Stimulated activated CD8-positive, alpha-beta memory T cell treated with anti-CD3 and anti-CD28 coated beads, Interleukin-2, amount 100 ng/mL, for 1 hour (primary cell): ENCODE measurements around the gene ETV4.

Source experiments
- DNase-seq, 2 donors: peaks; one replicate each; pipeline ENCODE4 v3.0.0-alpha.2; 2020; ENCODE audit warnings: low read depth in 2 of 2

ETV4 gene

DNA sequence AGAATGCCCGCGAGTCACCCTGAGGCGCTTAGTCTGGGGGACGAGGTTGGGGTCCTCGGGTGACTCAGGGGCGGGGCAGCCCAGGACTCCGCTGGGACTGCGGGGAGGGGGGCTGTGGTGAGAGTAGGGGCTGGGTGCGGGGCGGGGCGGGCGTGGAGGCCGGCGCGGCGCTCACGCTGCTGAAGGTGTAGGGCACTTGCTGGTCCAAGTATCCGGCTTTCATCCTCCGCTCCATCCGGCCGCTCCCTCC, 832 bp downstream of the ETV4 start:
- DNase-seq: no peak

DNA sequence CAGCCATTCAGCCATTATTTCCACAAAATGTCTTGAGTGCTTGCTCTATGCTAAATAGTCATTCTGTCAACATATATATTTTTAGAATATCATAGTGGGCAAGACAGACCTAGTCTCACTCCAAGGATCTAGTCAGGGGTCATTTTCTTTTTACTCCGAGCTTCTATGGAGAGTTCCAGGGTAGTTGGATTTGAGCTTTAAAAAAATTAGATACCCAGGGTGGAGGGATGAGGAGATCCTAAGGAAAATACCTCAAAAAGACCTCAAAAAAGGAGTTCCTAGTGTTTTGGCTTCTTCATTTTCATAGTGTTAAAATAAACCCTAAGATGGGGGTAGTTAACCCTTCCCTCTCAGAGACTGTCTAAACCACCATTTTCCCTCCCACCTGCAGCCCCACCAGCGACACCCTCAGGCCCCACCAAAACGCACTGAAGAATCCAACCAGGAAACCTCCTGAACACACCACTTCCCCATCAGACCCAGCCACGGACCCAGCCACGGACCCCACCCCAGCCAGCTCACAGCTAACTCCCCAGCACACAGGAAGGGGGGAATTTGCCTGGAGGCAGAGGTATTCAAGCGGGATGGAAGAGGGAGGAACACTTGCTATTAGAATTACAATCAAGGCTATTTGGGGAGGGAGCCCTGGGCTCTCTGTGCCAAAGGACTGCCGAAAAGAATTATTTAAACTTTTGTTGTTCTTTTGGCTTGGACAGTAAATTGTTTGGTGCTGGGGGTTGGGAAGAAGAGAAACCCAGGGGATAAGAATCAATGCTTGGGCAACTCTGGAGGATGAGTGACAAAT, 2.2 kb downstream of the ETV4 start:
- no peak for DNase-seq

DNA sequence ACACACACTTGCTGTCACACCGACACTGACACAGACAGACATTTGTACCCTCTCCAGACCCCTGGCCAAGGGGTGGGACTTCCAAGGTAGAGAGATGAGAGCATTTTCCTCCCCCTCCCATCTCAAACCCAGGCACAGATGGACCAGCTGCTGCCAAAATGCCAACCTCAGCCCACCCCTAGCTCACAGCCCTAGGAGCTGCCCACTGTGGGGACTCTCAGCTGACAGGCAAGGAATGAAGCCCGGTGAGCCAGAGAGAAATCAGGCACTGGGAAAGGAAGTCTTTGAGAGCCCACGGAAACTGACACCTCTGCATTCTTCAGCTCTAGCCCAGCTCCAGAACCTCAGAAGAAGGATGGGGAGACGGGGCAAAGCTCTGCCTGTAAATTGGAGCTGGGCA, 2.8 kb downstream of the ETV4 start:
- DNase-seq: no peak

DNA sequence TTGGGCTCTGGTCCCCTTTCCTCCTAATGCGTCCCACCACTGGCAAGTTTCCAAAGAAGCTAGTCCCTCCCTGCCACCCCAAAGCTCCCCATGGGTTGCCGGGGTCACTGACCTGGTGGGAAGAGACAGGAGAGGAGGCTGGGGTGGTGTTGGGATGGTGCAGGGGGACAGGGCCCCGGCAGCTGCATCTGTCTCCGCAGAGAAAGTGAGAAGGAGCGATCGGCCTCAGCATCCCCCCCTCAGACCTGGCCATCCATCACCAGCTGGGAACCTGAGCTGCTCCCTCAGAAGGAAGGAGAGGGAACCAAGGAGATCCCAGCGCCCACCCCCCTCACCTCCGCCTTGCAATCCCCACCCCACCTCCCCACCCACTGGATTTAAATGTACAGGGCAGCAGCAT, 3.3 kb downstream of the ETV4 start:
- no peak for DNase-seq

DNA sequence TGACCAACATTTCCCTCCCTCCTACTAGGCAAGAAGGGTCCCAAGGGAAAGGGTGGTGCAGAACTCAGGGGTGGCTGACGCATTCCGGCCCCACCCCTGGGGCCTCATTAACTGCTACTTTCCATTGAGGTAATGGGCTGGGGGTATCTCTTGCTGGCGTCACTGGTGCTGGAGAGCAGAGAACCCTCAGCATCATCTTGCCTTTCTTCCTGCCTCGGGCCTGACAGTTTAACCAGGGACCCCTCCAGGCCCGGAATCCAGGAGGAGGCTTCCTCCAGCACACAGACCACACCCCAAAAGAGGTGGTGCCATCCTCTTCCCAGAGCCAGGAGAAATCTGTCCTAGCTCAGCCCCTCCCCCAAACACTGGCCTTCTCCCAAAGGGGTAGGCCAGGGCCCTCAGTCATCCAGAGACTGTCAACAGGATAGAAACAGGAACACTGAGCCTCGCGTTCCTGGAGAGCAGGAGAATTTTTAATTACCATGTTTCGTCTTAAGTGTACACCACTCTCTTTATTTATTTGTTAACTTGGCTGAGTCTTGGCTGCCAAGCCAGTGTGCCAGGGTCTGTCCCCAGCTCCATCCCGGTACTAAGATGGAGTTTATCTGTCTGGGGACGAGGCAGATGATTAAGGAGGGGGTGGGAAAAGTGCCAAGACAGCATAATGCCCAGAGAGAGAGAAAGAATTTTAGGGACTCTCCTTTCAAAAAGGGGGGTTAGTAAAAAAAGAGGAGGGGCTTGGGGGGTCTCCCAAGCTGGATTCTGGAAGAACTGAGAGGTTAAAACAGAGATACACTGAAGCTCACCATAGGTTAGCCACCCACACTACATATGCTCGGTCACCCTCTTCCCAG, 5.1 kb downstream of the ETV4 start:
- no peak for DNase-seq

DNA sequence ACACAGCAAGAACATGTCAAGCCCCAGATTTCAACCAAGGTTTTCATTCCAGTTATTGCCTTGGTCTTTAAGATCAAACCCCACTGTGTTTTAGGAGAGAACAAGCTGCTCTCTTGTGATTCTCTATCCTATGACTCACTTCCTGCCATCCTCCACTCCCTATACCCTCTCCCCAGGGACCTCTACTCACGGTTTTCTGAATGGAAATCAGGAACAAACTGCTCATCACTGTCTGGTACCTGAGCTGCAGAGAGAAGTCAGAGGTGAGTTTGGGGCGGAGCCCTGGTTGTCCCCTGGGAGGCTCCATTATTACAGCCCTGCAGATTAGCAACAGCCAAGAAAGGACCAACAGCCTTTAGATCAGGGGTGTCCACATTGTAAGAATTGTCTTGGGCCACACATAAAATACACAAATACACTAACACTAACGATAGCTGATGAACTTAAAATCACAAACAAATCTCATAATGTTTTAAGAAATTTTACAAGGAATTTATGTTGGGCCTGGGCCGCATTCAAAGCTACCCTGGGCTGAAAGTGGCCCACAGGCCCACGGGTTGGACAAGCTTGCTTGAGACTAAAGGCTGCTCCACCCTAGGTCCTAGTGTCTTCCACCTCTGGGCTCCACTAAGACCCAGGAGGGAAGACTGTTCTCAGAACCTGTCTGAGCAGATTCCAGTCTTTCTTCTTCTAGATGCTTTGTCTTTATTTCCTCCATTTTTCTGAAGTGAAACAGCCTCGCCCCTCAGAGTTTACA, 9.7 kb downstream of the ETV4 start:
- no peak for DNase-seq

DNA sequence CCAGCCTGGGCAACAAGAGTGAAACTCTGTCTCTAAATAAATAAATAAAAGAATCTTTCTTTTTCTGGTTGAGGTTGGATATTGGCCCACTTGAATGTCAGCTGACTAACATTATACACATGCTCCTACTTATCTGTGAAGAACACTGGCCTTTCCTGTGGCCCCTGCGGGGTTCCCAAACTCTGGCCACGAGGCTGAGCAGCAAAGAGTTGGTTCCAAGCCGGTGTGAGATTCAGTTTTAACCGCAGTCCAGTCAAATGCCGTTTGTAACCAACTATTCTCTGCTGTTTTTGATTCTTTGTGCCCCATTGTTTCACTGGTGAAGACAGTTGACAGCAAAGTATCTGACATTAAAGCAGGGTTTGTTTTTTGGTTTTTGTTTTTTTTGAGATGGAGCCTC, 11.2 kb downstream of the ETV4 start:
- no peak for DNase-seq

DNA sequence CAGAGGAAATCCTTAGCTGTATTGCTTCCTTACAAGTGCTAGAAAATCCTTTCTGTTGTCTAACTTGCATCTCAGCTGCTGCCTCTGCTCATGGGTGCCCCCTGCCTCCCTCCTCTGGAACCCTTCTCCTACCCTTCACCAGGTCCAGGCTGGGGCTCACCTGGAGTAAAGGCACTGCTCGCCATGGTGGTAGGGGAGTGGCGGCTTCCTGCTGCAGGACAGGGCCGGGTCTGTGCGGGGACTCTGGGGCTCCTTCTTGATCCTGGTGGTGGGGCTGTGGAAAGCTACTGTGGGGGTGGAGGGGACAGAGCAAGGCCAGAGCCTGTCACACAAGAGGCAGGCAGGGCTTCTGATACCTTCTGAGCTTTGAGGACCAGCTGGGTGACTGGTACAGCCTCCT, 12.4 kb downstream of the ETV4 start:
- no peak for DNase-seq

DNA sequence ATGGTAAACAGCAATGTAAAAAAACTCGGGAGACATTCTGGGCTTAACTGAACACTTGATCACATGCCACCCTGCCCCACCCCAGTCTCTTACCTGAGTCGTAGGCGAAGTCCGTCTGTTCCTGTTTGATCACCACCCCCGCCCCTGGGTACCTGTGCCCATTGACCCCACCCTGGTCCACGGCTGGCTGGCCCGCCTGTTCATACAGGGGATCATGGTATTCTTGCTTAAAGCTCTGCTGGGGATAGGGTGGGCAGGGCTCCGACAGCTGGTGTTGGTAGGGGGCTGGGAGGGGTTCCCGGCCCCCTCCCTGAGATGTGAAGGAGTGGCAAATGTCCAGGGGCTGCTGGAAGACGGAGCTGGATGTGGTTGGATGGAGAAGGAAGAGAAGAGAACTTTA, 13.6 kb downstream of the ETV4 start:
- no peak for DNase-seq

DNA sequence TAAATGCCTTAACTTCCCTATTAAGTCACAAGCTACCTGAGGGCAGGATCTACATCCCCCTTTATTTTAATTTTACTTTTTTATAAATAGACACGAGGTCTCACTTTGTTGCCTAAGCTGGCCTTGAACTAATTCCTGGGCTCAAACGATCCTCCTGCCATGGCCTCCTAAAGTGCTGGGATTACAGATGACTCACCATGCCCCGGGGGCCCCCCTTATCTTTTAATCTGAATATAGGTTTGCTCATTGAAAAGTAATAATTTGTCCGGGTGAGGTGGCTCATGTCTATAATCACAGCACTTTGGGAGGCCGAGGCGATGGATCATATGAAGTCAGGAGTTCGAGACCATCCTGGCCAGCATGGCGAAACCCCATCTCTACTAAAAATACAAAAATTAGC, 14.2 kb downstream of the ETV4 start:
- no peak for DNase-seq

DNA sequence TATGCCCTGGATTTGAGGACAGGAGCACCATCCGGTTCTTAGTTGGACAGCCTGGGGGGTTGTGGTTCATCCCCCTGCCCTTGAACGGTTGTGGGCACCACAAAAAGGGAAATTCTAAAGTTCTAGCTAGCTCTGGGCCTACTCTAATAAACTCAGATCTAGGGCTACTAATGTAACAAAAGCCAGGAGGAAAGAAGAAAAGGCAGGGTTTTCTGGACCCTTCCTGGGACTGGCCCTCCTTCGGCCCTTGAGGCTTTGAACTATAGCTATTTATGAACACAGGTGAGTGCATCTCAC, 15.1 kb downstream of the ETV4 start:
- no peak for DNase-seq

DNA sequence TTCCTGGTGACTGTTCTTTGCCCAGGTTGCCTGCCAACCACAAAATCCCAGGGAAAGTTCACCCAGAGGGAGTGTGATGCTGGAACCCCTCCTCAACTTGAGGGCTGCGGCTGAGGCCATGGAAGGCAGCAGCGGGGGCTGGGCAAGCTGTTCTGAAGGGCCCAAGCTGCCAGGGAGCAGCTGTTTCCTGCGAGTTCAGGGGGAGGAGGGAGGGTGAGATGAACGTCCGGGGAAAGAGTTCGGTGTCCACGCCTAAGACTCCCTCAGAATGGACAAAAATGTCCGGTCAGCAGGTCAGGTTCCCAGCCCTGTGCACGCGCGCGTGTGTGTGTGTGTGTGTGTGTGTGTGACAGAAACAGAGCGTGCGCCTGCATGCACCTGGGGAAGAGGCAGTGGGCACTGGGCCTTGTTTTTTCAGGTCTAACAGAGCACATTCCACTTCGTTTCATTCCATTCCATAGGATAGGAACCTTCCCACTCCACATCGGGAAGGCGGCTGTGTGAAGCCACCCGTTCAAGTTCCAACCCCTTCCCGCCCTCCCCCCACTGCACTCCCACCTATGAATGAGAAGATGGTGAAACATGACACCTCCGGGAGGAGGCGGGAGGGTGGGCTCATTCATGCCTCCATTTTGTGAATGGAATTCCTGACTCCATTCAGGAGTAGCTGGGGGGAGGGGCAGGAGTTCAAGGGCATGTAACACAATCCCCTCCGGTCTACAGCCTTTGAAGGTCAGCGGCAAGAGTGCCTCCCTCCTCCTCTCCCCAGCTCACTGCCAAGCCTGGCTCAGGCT, 15.7 kb downstream of the ETV4 start:
- DNase-seq: no peak

DNA sequence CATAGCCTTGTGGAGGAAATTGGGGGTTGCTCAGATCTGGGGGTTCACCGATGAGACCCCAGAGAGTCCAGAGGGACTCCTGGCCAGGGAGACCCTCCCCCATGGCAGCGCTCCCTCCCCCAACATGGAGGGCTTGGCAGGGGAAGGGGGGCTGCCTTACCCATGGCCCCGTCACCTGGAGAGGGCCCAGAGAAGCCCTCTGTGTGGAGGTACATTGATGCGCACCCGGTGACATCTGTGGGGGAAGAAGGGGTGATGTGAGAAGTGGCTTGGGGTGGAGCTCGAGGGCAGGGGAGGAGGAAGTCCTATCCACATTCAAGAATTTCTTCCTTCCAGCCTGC, 16.2 kb downstream of the ETV4 start:
- no peak for DNase-seq

DNA sequence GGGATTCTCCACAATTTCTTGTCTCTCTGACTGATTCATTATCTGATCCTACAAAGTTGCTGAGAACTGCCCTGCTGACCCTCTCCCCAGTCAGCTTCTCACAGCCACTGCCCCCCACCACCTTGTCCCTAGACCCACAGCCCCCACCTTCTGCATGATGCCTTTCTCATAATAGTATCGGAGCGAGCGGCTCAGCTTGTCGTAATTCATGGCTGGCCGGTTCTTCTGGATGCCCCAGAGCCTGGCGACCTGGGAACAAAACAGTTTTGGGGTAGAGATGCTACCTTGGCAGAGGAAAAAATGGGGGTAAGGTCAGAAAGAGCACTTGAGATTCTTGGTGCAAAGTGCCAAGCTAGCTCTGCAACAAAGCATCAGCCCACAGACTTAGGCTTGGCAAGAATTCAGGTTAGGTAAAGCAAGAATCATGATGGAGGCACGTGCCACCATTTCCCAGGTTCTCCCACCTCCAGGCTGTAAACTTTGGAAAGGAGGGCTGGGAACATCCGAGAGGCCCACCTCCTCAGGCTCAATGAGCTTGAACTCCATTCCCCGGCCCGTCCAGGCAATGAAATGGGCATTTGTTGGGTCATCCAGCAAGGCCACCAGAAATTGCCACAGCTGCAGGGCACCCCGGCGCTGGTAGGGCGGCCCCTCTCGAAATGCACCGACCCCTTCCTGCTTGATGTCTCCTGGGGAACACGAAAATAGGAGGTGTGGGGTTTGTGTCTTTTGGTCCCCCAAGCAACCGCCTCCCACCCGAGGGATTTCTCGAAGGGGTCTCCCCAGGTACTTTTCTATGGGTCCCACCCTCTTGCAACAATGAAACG, 16.9 kb downstream of the ETV4 start:
- no peak for DNase-seq

DNA sequence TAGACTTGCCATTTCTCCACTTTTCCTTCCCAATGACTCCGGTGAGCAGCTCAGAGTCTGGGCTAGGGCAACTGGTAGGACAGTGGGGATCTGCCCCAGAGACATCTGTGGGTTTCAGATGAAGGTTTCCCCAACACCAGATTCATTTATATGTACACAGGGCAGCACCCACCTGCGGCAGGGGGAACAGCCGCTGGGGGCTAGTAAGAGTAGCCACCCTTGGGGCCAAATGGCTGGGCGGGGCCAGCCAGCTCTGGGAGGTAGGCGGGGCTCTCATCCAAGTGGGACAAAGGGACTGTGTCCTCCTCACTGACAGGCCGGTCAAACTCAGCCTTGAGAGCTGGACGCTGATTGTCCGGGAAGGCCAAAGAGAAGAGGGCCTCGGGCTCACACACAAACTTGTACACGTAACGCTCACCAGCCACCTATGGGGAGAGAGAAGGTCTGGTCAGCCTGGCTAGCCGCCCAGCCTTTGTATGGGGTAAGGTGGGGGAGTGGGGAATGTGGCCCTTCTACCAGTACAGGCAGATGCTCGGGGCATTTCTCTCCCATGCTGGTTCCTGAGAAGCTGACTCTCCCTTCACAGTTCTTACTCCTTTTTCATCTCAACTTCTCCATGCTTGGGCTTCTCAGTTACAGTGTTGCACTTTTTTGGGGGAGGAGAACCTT, 17.7 kb downstream of the ETV4 start:
- DNase-seq: no peak

DNA sequence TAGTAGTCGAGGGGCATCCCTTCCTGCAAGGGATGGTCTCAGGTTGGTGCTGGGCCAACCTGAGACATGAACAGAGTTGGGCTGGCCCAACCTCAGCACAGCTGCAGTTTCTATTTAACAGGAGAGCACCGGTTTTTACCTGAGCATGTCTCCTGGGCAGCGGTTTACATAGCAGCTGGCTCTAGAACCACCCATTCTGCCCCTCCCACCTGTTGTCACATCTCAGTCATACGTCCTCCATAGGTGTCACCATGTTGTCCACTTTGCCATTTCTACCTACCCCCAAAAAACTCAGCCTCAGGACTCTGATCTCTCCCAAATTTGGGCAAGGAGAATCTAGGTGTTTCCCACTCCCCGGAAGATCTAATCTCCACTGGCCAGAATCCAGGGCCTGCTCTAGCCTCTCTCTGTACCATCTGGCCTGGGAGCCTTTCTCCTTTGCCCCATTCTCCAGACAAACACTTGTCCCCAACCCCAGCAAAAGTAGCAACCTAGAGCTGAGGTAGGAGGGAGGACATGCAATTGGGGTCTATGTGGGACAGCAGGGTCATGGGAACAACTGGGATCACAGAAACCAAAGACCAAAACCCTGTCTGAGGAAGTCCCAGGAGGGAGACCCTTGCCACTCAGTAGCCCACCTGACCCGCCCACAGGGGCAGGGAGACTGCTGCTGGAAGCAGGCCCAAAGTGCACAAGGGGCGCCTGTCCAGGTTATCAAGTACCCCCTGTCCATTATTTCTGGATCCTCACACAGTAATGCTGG, 19.1 kb downstream of the ETV4 start:
- no peak for DNase-seq

DNA sequence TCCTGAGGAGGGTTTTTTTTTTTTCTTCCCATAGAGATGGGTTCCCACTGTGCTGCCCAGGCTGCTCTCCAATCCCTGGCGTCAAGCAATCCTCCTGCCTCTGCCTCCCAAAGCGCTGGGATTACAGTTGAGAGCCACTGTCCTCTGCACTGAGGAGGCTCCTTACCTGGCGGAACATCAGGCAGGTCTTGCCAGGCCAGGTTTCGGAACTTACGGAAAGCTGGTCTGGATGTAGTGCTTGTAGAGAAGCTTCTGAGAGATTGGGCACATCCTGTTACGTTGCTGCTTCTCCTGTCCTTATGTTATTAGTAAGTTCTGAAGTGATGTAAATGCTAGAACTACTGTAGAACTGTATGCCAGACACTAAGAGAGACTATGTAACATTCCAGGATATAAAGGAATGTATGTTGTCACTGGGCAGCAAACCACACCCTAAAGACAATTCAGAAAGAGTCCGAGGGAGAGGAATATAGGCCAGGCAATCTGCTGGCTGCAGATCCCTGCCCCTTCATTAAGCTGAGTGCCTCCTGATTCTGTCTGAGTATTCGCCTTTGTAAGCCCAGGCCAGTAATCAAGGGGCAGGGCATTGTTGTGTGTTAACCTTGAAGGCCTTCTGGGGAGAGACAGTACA, 21.1 kb downstream of the ETV4 start:
- DNase-seq: no peak

DNA sequence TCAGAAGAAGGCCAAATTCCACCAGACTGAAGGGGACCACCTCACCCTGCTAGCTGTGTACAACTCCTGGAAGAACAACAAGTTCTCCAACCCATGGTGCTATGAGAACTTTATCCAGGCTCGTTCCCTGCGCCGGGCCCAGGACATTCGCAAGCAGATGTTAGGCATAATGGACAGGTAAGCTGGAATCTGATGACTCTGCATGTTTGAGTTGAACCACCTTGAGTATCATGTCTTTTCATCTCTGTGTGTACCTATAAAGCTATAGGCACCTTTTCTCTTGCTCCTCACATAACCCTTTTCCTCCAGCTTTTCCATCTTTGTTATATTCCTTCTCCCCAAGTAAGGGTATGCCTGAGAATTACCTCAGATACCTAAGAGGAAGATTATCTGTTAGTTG, 24.8 kb downstream of the ETV4 start:
- no peak for DNase-seq

DNA sequence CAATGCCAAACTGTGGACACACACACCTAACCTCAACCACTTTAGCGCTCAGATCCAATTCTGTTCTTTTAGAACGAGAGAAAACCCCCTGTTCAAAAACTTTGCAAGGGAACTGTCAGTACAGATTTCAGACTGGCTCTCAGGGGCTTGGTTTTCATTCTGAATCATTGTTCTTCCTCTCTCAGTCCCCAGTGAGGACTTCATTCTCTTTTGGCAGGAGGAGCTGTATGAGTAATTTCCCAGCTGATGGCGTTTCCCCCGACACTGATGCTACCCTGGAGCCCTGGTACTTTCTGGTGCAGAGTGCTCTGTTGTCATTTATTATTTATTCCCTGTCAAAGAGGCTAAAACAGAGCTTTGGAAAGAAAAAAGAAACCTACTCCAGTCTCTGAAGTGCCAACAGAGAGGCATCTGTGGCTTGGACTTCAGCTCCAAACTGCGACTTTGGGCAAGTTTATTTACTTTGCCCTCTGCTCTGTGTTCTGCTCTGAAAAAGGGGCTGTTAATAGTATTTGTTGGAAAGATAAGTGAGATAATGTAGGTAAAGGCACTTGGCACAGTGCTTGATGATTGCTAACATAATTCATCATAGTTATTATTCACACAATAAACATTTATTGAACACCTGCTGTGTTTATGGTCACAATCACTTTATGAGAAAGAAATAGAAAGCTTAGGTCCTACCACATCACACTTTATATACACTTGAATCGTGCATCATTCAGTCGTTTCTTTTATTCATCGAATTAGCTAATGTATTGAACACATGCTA, 28.3 kb downstream of the ETV4 start:
- no peak for DNase-seq
